ENCODE measurements around the gene YRDC. TPM values are rescaled to one million over a fixed set of nuclear protein-coding genes. Genes with fewer than 3 reads are reported as not detected.

YRDC gene
- total and polyA plus RNA-seq, 2 of the 13 experiments (the other 11 are each of a cell fraction or from before 2014, with no cell fraction given) = 27.5 to 29.2 TPM

DNA sequence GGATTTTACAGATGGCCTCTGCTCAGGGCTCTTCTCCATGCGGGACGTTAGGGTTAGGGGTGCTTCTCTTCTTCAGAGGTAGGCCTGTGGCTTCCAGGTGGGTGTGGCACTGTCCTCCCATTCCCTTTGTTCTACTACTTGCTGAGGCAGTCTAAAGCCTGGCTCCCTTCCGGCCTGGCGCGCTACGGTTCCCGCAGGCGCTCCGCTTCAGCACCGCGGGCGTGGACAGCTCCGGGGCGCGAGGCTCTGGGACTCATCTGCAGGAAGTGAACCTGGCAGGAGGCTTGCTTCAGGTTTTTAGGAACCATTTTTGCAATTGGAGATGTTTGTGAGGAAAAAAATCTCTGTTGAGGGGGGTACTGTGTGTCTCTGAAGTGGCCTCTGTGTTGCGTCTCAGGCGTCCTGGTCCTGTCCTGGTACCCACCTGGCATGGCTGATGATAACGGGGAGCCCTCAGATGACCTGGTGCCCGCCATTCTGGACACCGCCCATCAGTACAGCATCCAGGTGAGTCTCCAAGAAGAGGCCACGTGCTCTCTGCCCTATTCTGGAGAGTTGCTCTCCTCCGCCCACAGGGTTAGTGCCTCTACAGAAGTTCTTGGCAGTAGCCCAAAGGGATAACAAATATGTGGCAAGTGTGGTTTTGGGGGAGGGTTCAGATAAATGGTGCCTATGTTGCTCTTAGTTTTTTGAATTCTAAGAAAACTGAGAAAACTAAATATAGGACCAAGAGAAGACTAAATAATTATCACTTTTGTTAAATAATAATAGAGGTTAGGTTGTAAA, 12.5 kb downstream of the YRDC start (continued):
- TF ChIP-seq STAT5B (CRISPR knock-in tag; IDR thresholded peaks at IDR 0.05) (no peak), YY1 (IDR thresholded peaks at IDR 0.05; ENCODE audit: insufficient read depth, insufficient replicate concordance, low read depth, low read length) (no peak), ZNF138 (CRISPR knock-in tag; IDR thresholded peaks at IDR 0.05; ENCODE audit: low read depth) (no peak), JDP2 (CRISPR knock-in tag; IDR thresholded peaks at IDR 0.05; ENCODE audit: borderline replicate concordance) (no peak), CHD4 (IDR thresholded peaks at IDR 0.05; ENCODE audit: borderline replicate concordance, low read length) (no peak), ASH2L (IDR thresholded peaks at IDR 0.05; ENCODE audit: insufficient read length, low read depth, low read length) (no peak), MTA3 (CRISPR knock-in tag; IDR thresholded peaks at IDR 0.05) (no peak), ZNF121 (CRISPR knock-in tag; IDR thresholded peaks at IDR 0.05) (no peak), CBX5 (CRISPR knock-in tag; IDR thresholded peaks at IDR 0.05; ENCODE audit: borderline replicate concordance) (no peak), ZNF768 (CRISPR knock-in tag; IDR thresholded peaks at IDR 0.05) (peak; percentile 62; the same call in 1 of the 2 replicates), FIP1L1 (IDR thresholded peaks at IDR 0.05; ENCODE audit: borderline replicate concordance, insufficient read depth, low read depth, low read length) (no peak)
- TF ChIP-seq, protein P1, sequence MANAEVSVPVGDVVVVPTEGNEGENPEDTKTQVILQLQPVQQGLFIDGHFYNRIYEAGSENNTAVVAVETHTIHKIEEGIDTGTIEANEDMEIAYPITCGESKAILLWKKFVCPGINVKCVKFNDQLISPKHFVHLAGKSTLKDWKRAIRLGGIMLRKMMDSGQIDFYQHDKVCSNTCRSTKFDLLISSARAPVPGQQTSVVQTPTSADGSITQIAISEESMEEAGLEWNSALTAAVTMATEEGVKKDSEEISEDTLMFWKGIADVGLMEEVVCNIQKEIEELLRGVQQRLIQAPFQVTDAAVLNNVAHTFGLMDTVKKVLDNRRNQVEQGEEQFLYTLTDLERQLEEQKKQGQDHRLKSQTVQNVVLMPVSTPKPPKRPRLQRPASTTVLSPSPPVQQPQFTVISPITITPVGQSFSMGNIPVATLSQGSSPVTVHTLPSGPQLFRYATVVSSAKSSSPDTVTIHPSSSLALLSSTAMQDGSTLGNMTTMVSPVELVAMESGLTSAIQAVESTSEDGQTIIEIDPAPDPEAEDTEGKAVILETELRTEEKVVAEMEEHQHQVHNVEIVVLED (CRISPR knock-in tag; IDR thresholded peaks at IDR 0.05; ENCODE audit: borderline replicate concordance) = no peak
- TF ChIP-seq, protein P2, sequence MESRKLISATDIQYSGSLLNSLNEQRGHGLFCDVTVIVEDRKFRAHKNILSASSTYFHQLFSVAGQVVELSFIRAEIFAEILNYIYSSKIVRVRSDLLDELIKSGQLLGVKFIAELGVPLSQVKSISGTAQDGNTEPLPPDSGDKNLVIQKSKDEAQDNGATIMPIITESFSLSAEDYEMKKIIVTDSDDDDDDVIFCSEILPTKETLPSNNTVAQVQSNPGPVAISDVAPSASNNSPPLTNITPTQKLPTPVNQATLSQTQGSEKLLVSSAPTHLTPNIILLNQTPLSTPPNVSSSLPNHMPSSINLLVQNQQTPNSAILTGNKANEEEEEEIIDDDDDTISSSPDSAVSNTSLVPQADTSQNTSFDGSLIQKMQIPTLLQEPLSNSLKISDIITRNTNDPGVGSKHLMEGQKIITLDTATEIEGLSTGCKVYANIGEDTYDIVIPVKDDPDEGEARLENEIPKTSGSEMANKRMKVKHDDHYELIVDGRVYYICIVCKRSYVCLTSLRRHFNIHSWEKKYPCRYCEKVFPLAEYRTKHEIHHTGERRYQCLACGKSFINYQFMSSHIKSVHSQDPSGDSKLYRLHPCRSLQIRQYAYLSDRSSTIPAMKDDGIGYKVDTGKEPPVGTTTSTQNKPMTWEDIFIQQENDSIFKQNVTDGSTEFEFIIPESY (CRISPR knock-in tag; IDR thresholded peaks at IDR 0.05) = peak; percentile 100
- TF ChIP-seq, protein P3, sequence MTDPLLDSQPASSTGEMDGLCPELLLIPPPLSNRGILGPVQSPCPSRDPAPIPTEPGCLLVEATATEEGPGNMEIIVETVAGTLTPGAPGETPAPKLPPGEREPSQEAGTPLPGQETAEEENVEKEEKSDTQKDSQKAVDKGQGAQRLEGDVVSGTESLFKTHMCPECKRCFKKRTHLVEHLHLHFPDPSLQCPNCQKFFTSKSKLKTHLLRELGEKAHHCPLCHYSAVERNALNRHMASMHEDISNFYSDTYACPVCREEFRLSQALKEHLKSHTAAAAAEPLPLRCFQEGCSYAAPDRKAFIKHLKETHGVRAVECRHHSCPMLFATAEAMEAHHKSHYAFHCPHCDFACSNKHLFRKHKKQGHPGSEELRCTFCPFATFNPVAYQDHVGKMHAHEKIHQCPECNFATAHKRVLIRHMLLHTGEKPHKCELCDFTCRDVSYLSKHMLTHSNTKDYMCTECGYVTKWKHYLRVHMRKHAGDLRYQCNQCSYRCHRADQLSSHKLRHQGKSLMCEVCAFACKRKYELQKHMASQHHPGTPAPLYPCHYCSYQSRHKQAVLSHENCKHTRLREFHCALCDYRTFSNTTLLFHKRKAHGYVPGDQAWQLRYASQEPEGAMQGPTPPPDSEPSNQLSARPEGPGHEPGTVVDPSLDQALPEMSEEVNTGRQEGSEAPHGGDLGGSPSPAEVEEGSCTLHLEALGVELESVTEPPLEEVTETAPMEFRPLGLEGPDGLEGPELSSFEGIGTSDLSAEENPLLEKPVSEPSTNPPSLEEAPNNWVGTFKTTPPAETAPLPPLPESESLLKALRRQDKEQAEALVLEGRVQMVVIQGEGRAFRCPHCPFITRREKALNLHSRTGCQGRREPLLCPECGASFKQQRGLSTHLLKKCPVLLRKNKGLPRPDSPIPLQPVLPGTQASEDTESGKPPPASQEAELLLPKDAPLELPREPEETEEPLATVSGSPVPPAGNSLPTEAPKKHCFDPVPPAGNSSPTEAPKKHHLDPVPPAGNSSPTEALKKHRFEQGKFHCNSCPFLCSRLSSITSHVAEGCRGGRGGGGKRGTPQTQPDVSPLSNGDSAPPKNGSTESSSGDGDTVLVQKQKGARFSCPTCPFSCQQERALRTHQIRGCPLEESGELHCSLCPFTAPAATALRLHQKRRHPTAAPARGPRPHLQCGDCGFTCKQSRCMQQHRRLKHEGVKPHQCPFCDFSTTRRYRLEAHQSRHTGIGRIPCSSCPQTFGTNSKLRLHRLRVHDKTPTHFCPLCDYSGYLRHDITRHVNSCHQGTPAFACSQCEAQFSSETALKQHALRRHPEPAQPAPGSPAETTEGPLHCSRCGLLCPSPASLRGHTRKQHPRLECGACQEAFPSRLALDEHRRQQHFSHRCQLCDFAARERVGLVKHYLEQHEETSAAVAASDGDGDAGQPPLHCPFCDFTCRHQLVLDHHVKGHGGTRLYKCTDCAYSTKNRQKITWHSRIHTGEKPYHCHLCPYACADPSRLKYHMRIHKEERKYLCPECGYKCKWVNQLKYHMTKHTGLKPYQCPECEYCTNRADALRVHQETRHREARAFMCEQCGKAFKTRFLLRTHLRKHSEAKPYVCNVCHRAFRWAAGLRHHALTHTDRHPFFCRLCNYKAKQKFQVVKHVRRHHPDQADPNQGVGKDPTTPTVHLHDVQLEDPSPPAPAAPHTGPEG (CRISPR knock-in tag; IDR thresholded peaks at IDR 0.05) = no peak

All from HepG2 (cell line).